ENCODE data around the gene CHCT1. TPM values are rescaled to one million over a fixed set of nuclear protein-coding genes. Genes with fewer than 3 reads are reported as not detected.

The CHCT1 gene
- total and polyA plus RNA-seq, 2 donors (not counting 3 experiments of a cell fraction or from before 2014, with no cell fraction given): not detected

DNA sequence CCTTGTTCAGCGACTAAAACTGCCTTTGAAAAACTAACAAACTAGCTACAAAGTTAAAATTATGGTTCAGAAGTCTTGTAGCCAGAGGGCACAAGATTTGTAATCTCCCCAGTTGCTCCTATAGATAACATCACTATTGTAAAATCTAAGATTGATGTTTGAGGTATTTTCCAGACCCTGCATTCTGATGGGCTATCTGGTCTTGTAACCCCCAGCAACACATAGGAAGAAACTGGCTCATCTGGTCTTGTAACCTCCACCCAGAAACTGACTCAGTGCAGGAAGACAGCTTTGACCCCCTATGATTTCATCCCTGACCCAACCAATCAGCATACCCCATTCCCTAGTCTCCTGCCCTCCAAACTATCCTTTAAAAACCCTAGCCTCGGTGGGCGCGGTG lies 12.3 kb upstream of the CHCT1 start:
- Histone ChIP-seq H3K4me2 (ENCODE audit: insufficient read depth, low read length) (no peak overlapping the region), H3K4me3 (replicated peaks in 1 of 3; ENCODE audit: insufficient read depth in 1 of 3, low read depth in 1 of 3, low read length in 3 of 3) (no peak overlapping the region), H3K9ac (replicated peaks; ENCODE audit: extremely low read depth, insufficient read depth, low read length) (no peak overlapping the region), H3K79me2 (ENCODE audit: control insufficient read depth, insufficient read depth, low read length) (no peaks in the 10 kb centered on the region), H3K36me3 (ENCODE audit: control insufficient read depth in 2 of 2, extremely low read depth in 1 of 2, insufficient read depth in 2 of 2, low read length in 2 of 2) (no peaks in the 10 kb centered on the region), H3K27me3 (ENCODE audit: control insufficient read depth in 2 of 2, insufficient read depth in 2 of 2, low read length in 2 of 2) (no peaks in the 10 kb centered on the region), H3K9me3 (replicated peaks; ENCODE audit: control insufficient read depth, insufficient read depth, low read length) (no peaks in the 10 kb centered on the region), H3K9me1 (replicated peaks; ENCODE audit: control insufficient read depth, extremely low read depth, insufficient read depth, low read length) (no peaks in the 10 kb centered on the region), H4K20me1 (replicated peaks; ENCODE audit: control insufficient read depth, extremely low read depth, insufficient read depth, low read length) (no peaks in the 10 kb centered on the region), H2AFZ (ENCODE audit: low read depth, low read length) (no peak overlapping the region), H3K27ac (ENCODE audit: insufficient read depth, low read depth, low read length) (no peak overlapping the region), H3K4me1 (ENCODE audit: control insufficient read depth, extremely low read depth, insufficient read depth, low read length) (no peaks in the 10 kb centered on the region)
- DNase-seq (ENCODE audit: low read depth, low spot score) (no peak), FAIRE-seq (no peak)
- no TSS peak for BruUV-seq (replicated peaks)
- CTCF ChIA-PET: interaction anchor here (0.6 to 1.0 kb wide), 2 partner anchors 11 to 178 kb away, joined by 4 read pairs; no protein-coding TSS in a partner anchor
- POLR2A ChIA-PET: no interaction called here
- dilution Hi-C loops (cut with MboI; ENCODE audit: extremely low pct_ligation_motif_present, low sequenced_read_pairs): no loop called here
- TF ChIP-seq EZH2 (IDR thresholded peaks at IDR 0.05; ENCODE audit: borderline replicate concordance, low read depth, low read length, severe bottlenecking) (no peak), MYC (IDR thresholded peaks at IDR 0.05; ENCODE audit: low read depth, low read length) (no peak), FOS (IDR thresholded peaks at IDR 0.05; ENCODE audit: borderline replicate concordance, insufficient read depth, low read length) (no peak), GATA2 (IDR thresholded peaks at IDR 0.05; ENCODE audit: insufficient read depth, insufficient read length, low read depth, low read length) (no peak), POLR2A (IDR thresholded peaks at IDR 0.05; ENCODE audit: low read depth, low read length) (no peak), JUN (IDR thresholded peaks at IDR 0.05; ENCODE audit: borderline replicate concordance, insufficient read depth, insufficient read length, low read depth) (no peak), POLR2AphosphoS5 (IDR thresholded peaks at IDR 0.05; ENCODE audit: insufficient read depth, low read depth, low read length) (no peak)
- TF ChIP-seq, protein P1, sequence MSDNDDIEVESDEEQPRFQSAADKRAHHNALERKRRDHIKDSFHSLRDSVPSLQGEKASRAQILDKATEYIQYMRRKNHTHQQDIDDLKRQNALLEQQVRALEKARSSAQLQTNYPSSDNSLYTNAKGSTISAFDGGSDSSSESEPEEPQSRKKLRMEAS (IDR thresholded peaks at IDR 0.05; ENCODE audit: insufficient read depth, insufficient read length): no peak
- TF ChIP-seq, protein P2, sequence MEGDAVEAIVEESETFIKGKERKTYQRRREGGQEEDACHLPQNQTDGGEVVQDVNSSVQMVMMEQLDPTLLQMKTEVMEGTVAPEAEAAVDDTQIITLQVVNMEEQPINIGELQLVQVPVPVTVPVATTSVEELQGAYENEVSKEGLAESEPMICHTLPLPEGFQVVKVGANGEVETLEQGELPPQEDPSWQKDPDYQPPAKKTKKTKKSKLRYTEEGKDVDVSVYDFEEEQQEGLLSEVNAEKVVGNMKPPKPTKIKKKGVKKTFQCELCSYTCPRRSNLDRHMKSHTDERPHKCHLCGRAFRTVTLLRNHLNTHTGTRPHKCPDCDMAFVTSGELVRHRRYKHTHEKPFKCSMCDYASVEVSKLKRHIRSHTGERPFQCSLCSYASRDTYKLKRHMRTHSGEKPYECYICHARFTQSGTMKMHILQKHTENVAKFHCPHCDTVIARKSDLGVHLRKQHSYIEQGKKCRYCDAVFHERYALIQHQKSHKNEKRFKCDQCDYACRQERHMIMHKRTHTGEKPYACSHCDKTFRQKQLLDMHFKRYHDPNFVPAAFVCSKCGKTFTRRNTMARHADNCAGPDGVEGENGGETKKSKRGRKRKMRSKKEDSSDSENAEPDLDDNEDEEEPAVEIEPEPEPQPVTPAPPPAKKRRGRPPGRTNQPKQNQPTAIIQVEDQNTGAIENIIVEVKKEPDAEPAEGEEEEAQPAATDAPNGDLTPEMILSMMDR (IDR thresholded peaks at IDR 0.05; ENCODE audit: extremely low read depth in 1 of 2, insufficient read depth in 1 of 2, low read depth in 1 of 2, low read length in 2 of 2): no peak
- intact Hi-C loops (cut with micrococcal nuclease): no loop called here
